NCI-H526 (cell line): ENCODE measurements around the gene KIF6.
A peak's percentile ranks its signal among the peaks of the same experiment; 100 is the strongest.

ENCODE experiments used
- DNase-seq, 2 experiments: peaks; one replicate each; lab custom pipeline; 2025; lab: John Stamatoyannopoulos, UW

Gene KIF6

DNA sequence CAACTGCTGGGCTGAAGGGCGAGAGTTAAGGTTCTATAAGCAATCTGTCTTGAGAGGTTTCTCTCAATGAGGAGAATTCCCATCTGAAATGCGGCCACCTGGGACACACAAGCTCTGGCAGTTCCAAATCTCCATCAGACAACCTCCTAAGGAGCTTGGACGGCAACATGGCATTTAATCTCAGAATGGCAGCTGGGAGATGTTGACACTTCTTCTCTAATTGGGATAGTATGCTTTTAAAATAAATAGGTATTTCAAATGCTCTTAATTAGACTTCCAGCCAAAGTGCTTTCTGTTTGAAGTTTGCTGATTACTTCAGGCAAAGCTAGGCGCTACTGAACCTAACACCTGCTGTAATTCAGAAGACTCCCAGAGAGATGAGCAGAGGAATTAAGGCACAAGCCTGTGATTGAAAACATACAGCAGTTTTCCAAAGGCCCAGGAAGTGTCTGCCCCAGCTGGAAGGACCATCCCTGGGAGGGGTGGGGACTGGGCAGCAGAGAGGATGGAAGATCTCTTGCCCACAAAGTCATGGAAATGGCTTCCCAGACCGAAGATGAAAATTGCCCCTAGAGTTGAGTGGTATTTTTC lies 343.6 kb downstream of the KIF6 start:
- DNase-seq: no peak

DNA sequence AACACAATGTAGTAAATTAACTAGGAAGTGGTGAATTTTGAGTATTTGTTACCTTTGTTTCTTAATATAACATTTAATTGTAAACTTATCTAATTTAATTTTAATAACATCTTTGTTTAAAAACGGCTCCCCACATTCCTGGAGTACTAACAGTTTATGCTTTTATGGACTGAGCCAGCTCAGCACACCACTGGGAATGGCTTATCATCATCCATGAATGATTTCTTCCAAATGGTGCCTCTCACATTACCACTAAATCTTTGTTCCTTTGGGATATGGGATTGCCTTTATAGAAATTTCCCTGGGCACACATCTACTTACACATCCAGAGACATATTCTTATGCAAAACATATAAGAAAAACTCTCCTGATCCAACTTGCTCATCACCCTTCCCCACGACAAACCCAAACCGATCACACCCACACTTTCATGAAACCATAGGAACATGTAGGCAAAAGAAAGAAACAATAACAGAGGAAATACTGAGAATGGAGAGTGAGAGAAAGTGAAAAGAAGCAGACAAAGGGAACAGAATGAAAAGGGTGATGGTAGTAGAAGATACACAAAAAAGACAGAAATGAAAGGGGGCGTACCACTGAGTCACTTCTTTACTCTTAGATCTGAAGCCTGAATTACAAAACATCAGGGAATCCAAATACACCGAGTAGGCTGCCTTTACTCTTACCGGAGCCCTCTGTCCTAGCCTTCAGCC lies 344.2 kb downstream of the KIF6 start:
- no peak for DNase-seq

DNA sequence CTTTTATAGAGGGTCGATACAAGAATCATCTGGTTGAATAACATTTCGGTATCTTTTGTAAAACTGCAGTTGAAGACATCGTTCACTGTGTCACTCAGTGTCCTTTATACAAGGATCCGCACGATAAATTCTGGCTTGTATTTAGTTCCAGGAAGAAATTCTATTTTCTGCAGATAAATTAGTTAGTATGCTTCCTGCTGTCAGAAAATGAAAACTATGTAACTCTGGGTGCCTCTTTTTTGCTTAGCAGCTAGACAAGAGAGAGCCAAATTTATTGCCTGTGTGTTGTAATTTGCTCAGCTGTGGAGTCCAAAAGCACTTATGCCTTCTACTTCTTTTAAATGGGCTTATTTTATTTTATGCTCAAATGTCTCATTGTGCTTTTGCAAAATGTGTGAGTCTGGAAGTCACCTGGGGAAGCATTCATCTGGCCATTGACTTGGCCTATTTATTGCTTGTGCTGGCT lies 346.2 kb downstream of the KIF6 start:
- no peak for DNase-seq

DNA sequence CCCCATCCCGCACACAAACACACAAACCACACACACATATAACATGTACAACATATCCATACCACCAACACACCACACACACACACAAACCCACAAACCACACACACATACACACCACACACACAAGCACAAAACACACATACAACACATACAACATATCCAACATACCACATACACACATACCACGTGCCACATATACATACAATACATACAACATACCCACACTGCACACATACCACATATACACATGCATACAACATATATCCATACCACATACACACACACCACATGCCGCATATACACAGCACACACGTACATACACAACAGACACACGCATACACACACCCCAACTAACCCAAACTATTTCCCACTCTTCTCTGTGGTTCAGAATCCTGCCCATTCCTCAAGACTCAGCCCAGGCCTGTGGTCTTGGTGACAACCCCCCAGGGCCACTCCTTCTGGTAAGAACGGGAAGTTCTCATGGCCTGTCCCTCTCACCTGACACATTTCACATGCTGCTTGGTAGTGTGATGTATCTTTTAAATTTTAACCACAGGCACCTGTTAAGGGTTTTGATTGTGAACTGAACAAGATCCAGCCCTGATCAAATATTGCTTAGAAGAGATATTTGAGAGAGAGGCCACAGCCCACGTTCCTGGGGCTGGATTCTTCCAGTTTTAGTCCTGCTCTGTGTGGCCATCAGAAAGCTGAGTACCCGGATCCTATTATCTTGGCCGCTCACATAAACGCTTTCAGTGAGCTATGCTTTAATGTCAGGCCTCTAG lies 346.8 kb downstream of the KIF6 start:
- DNase-seq: no peak

DNA sequence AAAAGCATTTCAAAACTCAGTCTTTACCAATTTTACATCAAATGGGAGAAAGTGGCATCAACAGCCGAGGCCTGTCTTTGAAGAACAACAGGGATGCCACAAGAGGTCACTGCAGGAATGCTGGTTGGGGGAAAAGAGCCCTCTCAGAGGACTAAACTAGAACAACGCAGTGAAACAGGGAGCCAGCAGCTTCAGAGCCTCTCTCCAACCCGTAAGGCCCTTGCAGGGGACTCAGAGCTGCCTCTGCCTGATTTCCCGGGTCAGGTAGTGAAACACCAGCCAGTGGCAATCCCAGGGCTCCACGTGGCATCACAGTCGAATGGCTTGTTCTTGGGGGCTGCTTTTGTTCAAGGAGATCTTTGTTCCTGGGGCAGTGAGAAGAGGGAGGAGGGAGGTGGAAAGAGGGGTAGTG lies 347.7 kb downstream of the KIF6 start:
- DNase-seq: peak; percentile 20 to 77

DNA sequence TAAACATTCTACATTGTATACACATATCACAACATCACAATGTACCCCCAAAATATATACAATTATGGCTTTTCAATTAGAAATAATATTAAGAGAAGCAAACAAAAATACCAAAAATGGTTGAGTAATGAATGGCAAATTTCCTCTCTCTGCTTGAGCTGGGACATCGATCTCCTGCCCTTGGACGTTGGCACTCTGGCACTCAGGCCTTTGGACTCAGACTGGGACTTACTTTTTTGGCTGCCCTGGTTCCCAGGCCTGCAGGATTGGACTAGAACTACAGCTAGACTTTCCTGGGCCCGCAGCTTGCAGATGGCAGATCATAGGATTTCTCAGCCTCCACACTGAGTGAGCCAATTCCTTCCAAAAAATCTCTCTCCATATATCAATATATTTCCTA lies 349.8 kb downstream of the KIF6 start:
- no peak for DNase-seq

DNA sequence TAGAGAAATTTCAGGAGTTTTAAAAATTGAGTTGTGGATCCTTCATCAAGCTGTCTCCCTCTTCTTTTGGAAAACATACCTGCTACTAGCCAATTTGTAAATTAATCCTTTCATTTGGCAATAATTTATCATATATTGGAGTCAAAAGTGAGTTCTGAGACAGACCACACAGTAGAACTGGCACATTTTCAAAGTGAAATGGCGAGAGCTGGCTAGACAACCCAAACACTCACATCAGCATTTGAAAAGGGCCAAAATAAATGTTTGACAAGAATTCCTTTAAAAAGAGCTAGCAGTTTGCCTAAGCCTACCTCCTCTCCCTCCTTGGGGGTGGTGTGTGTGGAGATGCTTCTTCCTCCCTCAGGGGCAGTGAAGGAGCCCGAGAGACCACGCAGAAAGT lies 354.8 kb downstream of the KIF6 start:
- no peak for DNase-seq

DNA sequence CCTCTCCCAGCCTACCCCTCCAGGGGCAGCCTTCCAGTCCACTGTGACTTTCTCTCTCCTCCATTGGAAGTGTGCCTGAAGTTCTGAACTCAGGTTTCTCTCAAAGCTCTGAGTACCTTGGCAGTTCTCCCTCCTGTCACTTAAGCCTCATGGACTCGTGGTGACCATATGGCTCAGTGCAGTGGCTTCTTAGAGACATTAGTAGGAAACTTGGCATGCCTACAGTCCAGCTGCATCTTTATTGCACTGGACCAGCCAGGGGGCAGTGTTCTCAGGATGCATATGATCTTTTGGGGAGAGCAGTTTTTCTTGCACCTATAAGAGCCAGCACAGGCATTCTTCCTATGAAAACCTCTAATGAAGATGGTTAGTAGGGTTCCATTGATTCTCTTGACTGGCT lies 355.2 kb downstream of the KIF6 start:
- no peak for DNase-seq

DNA sequence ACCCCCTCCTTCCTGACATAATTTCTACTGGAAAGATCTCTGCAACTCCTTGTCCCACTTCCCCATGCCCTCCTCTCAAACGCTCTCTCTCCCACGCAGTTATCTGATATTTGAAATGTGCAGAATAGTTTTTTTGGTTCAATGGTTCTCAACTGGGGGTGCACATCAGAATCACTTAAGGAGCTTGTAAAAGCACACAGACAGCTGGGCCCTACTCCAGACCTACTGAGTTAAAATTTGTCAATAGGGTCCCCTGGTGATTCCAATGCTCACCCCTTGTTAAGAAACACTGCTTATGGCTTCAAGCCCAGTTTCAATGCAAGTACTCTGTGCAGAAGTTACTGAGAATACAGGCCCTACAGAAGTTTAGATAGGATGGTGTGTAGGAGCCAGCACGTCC lies 357.5 kb downstream of the KIF6 start:
- DNase-seq: no peak

DNA sequence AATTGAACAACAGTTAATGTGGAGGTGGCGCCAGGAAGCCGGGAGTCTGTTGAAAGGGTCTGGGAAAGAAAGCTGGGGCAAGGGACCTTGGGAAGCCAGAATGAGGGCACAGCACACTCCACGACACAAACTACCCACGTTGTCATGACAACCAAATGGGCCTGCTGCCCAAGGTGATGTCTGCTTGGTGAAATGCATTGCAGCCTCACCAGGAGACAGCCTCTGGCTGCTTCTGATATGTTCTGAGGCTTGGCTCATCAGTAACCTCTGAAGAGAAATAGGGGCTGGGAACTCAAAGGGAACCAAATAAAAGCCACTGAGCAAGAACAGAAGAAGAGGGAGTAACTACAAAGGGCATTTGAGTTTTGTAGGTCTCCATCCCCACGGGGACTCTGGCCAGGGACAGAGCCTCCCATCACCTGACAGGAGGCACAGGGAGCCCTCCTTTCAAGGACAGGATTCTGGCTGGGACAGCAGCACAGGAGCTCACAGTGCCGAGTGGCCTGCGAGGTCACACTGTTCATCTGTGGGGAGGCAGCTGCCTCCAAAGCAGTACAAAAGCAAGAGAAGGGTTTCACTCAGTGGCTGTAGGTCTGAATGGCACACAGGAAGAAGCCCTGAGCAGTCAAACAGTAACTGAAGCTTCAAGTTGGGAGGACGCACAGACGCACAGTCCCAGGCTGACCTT lies 358.1 kb downstream of the KIF6 start:
- no peak for DNase-seq

DNA sequence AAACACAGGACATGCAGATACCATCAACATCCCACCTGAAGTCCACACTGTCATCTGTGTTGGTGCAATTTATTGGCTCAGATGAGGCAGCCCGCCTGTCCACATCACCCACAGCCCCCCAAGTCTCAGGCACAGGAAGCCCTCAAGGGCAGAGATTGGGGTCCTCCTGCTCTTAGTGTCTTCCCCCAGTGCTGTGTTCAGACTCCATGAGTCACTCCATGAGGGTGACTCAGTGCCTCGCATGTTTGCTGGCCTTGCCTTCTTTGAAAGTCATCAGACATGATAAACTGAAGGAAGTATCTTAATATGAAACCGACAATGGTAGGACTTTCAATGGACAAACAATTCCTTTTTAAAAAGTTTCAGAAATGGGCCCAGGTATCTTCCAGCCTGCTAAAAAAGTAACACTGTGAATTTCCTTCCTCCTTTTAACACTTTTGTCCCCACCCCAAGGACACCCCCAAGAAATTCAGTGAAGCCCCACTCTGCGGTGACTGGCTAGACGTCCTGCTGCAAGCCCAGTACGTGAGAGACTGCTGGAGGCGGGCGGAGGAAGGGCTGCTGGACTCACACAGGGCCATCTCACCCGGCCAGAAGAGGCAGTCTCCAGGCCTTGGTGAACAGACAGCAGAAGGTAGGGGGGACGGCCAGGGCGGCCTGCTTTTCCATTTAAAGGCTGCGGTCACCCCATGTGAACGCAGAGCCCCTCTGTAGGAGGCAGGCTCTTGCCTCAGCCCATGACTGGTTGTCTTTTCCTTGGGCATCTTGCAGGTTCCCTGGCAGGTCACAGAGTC lies 359.7 kb downstream of the KIF6 start:
- no peak for DNase-seq

DNA sequence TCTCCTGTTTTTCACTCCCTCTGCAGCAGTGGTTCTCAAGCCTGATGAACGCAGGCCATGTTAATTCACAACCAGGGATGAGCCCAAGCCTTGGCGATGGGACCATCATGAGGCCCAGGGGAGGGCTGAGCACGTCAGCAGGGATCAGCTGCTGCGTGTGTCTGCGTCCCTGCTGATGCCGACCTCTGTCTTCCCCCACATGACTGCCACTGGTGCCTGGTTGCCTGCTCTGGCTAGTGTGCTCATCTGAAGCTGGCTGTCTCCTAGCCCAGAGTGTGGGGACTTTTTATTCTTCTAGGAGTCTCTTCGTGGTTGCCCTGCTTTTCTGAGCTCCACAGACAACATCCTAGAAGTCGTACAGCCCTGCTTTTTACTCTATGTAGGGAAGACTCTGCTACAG lies 361.9 kb downstream of the KIF6 start:
- no peak for DNase-seq

DNA sequence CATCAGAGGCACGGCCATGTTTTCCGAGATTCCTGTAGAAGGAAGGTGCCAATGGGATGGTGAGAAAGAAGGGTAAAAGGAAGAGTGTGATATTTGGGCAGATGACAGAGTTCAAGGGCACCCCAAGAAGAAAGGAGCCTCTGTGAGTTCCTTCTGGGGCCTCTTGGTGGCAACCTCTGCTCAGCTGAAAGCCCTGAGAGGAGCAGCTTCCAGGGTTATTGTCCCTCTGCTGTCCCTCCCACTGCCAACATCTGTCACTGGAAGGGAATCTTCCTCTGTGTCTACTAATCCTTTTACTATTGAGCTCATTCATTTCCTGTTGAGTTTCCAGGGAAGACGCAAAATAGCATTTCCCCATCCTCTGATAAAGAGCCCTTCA lies 362.7 kb downstream of the KIF6 start:
- DNase-seq: peak in 1 of 2 experiments; percentile 29

DNA sequence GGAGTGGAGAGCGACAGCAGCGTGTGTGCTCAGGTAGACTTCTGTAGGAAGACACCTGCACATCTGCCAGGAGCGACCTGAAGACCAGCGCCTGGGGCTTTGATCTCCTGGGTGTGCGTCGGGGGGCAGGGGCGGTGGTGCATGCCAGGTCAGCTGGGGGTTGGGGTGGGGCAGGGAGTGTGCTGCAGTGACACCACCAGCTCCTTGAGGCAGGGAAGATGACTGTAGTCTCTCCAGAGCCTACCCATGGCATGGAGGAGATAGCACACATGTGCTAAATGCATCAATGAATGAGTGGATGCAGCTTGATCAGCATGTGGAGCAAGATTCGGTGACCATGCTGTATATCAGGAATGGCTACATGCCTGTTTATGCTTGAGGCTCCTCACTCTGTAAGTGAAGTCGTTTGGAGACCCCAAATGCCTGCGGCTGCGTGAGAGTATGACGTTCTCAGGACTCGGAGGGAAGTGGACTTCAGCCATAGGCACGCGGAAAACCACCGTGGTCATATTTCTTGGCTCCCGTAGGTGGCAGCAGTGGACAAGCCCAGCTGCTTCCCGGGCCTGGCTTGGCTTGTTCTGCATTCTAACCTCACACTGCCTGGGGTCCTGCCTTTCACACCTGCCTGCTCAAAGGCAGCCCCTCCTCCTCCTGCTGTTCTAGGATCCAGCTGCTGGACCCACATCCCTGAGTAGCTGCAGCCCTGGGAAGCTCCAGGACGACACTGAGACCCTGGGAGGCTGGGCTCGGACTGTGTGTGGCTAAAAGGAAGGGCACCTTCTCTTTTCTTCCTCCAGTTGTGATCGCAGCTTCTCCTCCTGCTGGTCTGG lies 363.3 kb downstream of the KIF6 start:
- peak; percentile 16 to 87 for DNase-seq

DNA sequence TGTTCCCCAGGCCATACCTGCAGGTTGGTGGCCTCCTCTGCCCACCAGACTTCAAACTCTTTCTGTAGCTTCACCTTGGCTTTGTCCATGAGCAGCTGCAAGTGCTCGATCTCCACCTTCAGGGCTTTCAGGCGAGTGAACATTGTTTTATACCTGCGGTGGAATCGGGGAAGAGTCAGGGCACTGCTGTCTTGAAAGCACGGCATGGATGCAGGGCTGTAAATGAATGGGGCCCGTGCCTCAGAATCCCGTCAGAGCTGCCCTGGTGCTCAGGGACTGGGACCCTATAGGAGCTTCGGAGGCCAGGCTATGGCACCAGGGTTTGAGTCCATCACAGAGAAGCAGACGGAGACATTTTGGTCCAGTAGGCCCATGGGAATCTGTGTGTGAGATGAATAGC lies 364.8 kb downstream of the KIF6 start:
- DNase-seq: no peak

DNA sequence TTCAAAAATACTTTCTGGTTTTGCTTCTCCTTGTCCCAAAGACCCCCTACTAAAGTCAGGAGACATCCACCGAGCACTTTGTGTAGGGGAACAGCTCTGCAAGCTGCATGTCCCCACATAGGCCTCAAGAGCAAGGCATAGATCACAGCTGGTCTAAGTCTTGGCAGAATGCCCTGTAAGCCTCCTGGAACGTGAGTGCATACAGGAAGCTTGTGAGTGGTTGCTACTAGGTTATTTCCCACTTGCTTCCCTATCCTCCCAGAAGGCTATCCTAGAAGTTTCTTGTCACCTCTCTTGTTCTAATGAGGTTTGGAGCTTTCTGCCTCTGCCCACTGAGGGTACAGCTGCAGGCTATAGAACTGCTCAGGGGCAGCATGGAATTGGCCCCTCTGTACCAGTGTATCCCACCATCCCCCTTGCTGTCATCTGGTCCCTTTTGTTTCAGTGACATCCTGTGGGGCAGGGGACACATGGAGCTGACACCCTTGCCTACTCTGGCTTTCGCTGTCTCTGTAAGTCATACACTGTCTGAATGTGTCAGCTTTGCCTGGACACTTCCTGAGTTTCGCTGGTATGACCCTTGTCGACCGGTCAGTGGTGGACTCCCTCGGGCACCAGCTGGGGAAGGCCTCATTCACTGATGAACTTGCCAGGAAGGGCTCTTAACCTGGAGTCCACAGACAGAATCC lies 367.1 kb downstream of the KIF6 start:
- DNase-seq: no peak

DNA sequence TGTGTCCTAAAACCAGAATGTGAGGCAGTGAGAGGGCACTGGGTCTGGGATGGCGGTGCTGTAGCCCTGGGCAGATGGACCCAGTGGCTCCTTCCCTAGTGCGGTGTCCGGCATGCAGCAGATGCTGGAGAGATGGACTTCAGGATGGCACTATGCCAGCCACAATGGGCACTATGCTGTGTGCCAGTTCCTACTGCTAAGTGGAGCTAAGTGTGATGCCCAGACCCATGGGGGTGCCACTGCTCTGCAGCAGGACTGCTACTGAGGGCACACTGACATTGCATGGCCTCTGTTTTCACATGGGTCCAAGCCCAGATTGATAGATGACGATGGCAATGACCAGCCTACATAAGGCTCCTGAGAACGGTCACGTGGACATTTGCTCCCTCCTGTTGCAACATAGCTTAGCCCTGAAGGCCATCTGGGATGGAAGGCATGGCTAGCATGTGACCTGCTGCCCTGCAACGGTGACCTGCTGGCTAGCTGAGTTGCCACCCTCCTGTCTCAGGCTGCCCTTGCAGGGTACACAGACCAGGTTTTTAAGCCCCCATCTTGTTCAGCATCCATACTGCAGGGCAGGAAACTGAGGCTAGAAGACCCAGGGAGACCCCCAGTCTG lies 371.4 kb downstream of the KIF6 start:
- DNase-seq: no peak

DNA sequence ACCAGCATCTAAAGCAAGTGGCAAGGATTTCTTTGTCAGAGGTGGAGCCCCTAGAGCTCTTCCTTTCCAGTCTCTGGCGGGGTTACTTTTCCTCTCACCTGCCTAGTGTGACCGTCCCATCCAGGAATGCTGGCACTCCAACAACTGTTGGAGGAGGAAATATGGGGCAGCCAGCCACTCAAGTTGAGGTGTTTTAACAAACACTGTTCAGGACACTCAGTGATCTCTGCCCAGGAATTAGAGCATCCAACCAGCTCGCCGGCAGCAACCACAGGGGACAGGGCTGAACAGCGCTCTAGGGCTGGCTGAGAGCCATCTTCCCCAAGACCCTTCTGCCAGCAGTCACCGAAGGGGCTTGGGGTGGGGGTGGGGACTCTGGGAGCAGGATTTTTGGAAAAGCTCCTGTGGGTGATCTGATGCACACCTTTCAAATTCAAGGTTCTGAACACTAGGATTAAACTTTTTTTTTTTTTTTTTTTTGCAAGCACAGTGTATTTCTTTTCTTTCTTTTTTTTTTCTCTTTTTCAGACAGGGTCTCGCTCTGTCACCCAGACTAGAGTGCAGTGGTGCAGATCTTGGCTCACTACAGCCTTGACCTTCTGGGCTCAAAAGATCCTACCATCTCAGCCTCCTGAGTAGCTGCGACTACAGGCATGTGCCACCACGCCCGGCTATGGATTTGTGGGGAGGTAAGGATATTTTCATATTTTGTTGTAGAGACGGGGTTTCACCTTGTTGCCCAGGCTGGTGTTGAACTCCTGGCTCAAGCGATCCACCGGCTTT lies 374.3 kb downstream of the KIF6 start:
- no peak for DNase-seq

DNA sequence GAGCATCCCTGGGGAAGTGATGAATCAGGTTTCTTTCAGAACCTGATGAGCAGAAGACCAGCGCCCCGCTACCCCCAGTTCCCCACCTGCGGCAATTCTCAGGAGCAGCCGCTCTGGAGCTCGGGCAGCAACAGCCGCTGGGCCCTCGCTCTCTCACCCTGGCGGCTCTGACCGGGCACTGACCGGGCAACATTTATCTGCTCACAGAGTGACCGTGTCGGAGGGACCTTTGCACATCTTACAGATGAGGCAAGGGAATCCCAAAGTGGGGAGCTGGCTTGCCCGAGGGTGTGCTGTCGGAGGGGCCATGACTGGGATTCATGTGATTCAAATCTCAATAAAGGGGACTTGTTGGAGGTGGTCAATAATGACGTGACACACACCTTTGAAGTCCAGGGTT lies 376.5 kb downstream of the KIF6 start:
- DNase-seq: no peak
